IMR-90 (cell line): Measurements from ENCODE around the gene NDUFB10. TPM values are rescaled to one million over a fixed set of nuclear protein-coding genes. Genes with fewer than 3 reads are reported as not detected.

Experiments
- ATAC-seq: fragments of 200-7000 bp; cut with Tn5 transposase; 2 replicates; pipeline ENCODE4 v1.9.1; 2020; ENCODE audit warnings: low read depth, mild to moderate bottlenecking, moderate library complexity
- BruUV-seq: library from RNA; stranded (reverse); fragments of 400-500 nt; replicated peaks from 2 replicates; lab custom pipeline; 2021; lab: Mats Ljungman, UMichigan
- CTCF ChIA-PET: fragments of 300-600 bp; formaldehyde crosslinking; extraction: SDS; loops from one replicate; lab custom pipeline; 2021; ENCODE audit warnings: antibody characterized with exemption; lab: Yijun Ruan, JAX
- POLR2A ChIA-PET: fragments of 300-600 bp; sonication (Branson Sonifier 250); formaldehyde crosslinking; loops from one replicate; lab custom pipeline; 2022; ENCODE audit warnings: antibody characterized with exemption; ENCODE audit not compliant: unreplicated experiment; lab: Charles Lee
- DNase-seq: peaks from one replicate; pipeline ENCODE4 v3.0.0; 2013
- H2AFZ ChIP-seq: replicated peaks from 2 replicates; pipeline ENCODE3; 2013; ENCODE audit warnings: low read length, mild to moderate bottlenecking; ENCODE audit not compliant: poor library complexity
- H2AK5ac ChIP-seq: 2 replicates; pipeline ENCODE4 v1.6.1; 2013; ENCODE audit warnings: low read depth, low read length, inconsistent platforms
- H2AK9ac ChIP-seq: replicated peaks from 2 replicates; pipeline ENCODE3; 2013; ENCODE audit warnings: mild to moderate bottlenecking, low read depth, low read length, moderate library complexity; ENCODE audit not compliant: poor library complexity
- H2BK120ac ChIP-seq: 2 replicates; pipeline ENCODE4 v1.6.1; 2013; ENCODE audit warnings: low read depth, low read length, inconsistent platforms
- H2BK15ac ChIP-seq: 3 replicates; pipeline ENCODE4 v1.6.1; 2013; ENCODE audit warnings: low read depth, low read length, inconsistent platforms
- H2BK20ac ChIP-seq: 2 replicates; pipeline ENCODE4 v1.6.1; 2013; ENCODE audit warnings: low read depth, mild to moderate bottlenecking, inconsistent platforms, low read length, moderate library complexity
- H2BK5ac ChIP-seq: 2 replicates; pipeline ENCODE4 v1.6.1; 2013; ENCODE audit warnings: mild to moderate bottlenecking, low read depth, low read length, inconsistent platforms; ENCODE audit not compliant: poor library complexity, severe bottlenecking
- H3K14ac ChIP-seq: replicated peaks from 2 replicates; pipeline ENCODE4 v1.6.1; 2013; ENCODE audit warnings: low read depth, low read length, inconsistent platforms
- H3K18ac ChIP-seq: 2 replicates; pipeline ENCODE4 v1.6.1; 2013; ENCODE audit warnings: low read depth, low read length, control low read depth
- H3K23ac ChIP-seq: 2 replicates; pipeline ENCODE4 v1.6.1; 2013; ENCODE audit warnings: low read depth, low read length, inconsistent platforms
- H3K27ac ChIP-seq: 2 replicates; pipeline ENCODE4 v1.5.1; 2013; ENCODE audit warnings: mild to moderate bottlenecking, control low read depth, low read length; ENCODE audit not compliant: insufficient read depth
- H3K27me3 ChIP-seq: 2 replicates; pipeline ENCODE4 v1.6.1; 2013; ENCODE audit warnings: low read length; ENCODE audit not compliant: control insufficient read depth, insufficient read depth
- H3K36me3 ChIP-seq: 2 replicates; pipeline ENCODE4 v1.6.1; 2013; ENCODE audit warnings: low read length, mixed read lengths; ENCODE audit not compliant: control insufficient read depth, insufficient read depth
- H3K4ac ChIP-seq: 2 replicates; pipeline ENCODE4 v1.6.1; 2013; ENCODE audit warnings: low read depth, low read length, inconsistent platforms
- H3K4me1 ChIP-seq: 2 replicates; pipeline ENCODE4 v1.6.1; 2013; ENCODE audit warnings: low read length, mixed read lengths; ENCODE audit not compliant: control insufficient read depth, insufficient read depth
- H3K4me2 ChIP-seq: 2 replicates; pipeline ENCODE4 v1.6.1; 2013; ENCODE audit warnings: low read depth, mild to moderate bottlenecking, control low read depth, low read length, moderate library complexity
- H3K4me3 ChIP-seq: 2 replicates; pipeline ENCODE4 v1.5.1; 2013; ENCODE audit warnings: low read depth, mild to moderate bottlenecking, control low read depth, low read length, moderate library complexity; ENCODE audit not compliant: insufficient read depth
- H3K56ac ChIP-seq: 2 replicates; pipeline ENCODE4 v1.6.1; 2013; ENCODE audit warnings: low read length, inconsistent platforms; ENCODE audit not compliant: insufficient read depth; ENCODE audit errors: extremely low read depth
- H3K79me1 ChIP-seq, 2 experiments: 2 replicates each; pipeline ENCODE4 v1.6.1; 2013; ENCODE audit warnings: low read length in 2 of 2, inconsistent platforms in 1 of 2, low read depth in 1 of 2
- H3K9ac ChIP-seq: 2 replicates; pipeline ENCODE4 v1.6.1; 2013; ENCODE audit warnings: low read depth, low read length, control low read depth
- H3K9me1 ChIP-seq: 2 replicates; pipeline ENCODE4 v1.6.1; 2013; ENCODE audit warnings: low read length, inconsistent platforms; ENCODE audit not compliant: insufficient read depth
- H3K9me3 ChIP-seq: 2 replicates; pipeline ENCODE4 v1.6.1; 2013; ENCODE audit warnings: low read length; ENCODE audit not compliant: control insufficient read depth, insufficient read depth
- H4K20me1 ChIP-seq: 2 replicates; pipeline ENCODE4 v1.6.1; 2013; ENCODE audit warnings: low read length, inconsistent platforms; ENCODE audit not compliant: insufficient read depth
- H4K5ac ChIP-seq: 2 replicates; pipeline ENCODE4 v1.6.1; 2013; ENCODE audit warnings: mild to moderate bottlenecking, low read depth, low read length, control low read depth
- H4K8ac ChIP-seq, 2 experiments: 2 replicates each; pipeline ENCODE4 v1.6.1; 2013; ENCODE audit warnings: low read depth in 2 of 2, low read length in 2 of 2, control low read depth in 1 of 2, inconsistent platforms in 1 of 2
- H4K91ac ChIP-seq: 2 replicates; pipeline ENCODE4 v1.6.1; 2013; ENCODE audit warnings: low read depth, low read length, inconsistent platforms; ENCODE audit not compliant: insufficient read depth
- CEBPB ChIP-seq: IDR thresholded peaks from 2 replicates; pipeline ENCODE4 v1.6.1; 2012; ENCODE audit warnings: low read depth, low read length, improper control_type of control experiment
- CTCF ChIP-seq: conservative IDR thresholded peaks from 2 replicates; pipeline ENCODE4 v1.5.1; 2012; ENCODE audit warnings: mild to moderate bottlenecking, low read depth, low read length, improper control_type of control experiment
- MAFK ChIP-seq: IDR thresholded peaks from 2 replicates; pipeline ENCODE4 v1.6.1; 2012; ENCODE audit warnings: low read depth, low read length, improper control_type of control experiment
- MAZ ChIP-seq: IDR thresholded peaks from 2 replicates; pipeline ENCODE4 v1.6.1; 2012; ENCODE audit warnings: low read depth, mild to moderate bottlenecking, low read length, improper control_type of control experiment, moderate library complexity, borderline replicate concordance
- MXI1 ChIP-seq: IDR thresholded peaks from 2 replicates; pipeline ENCODE4 v1.6.1; 2012; ENCODE audit warnings: low read depth, mild to moderate bottlenecking, low read length, moderate library complexity, borderline replicate concordance
- NFE2L2 ChIP-seq: fragments of 150-350 bp; IDR thresholded peaks from 2 replicates; pipeline ENCODE4 v1.6.1; 2016; ENCODE audit warnings: low read depth, mild to moderate bottlenecking, low read length
- RAD21 ChIP-seq: IDR thresholded peaks from 2 replicates; pipeline ENCODE4 v1.6.1; 2012; ENCODE audit warnings: low read length, improper control_type of control experiment
- SMC3 ChIP-seq: fragments of 150-350 bp; IDR thresholded peaks from 2 replicates; pipeline ENCODE4 v1.6.1; 2016; ENCODE audit warnings: low read depth, mild to moderate bottlenecking, antibody characterized with exemption, low read length, moderate library complexity
- USF2 ChIP-seq: fragments of 150-350 bp; IDR thresholded peaks from 2 replicates; pipeline ENCODE4 v1.6.1; 2017; ENCODE audit warnings: mild to moderate bottlenecking, antibody characterized with exemption, low read length, low read depth
- WGBS, 2 experiments: methylation state at CpG; one replicate each; pipeline versions ENCODE4 v1.1.5 to v1.1.7; 2013; ENCODE audit warnings: missing lambda C conversion rate in 2 of 2; ENCODE audit not compliant: insufficient read length in 1 of 2; ENCODE audit errors: extremely low coverage in 2 of 2; 5-methylcytosine and 5-hydroxymethylcytosine counted together
- dilution Hi-C: fragments of 300-500 bp; cut with HindIII; formaldehyde crosslinking; loops from one replicate; pipeline ENCODE4 v1.14.3; 2018; ENCODE audit warnings: low sequenced_read_pairs; ENCODE audit not compliant: unreplicated experiment
- in situ Hi-C: fragments of 300-500 bp; cut with MboI; formaldehyde crosslinking; loops from 3 replicates; pipeline ENCODE4 v1.14.3; 2019; ENCODE audit warnings: low sequenced_read_pairs, inconsistent platforms, mixed read lengths
- intact Hi-C: fragments of 100-400 bp; cut with micrococcal nuclease; formaldehyde crosslinking; loops from 2 replicates; pipeline ENCODE4 v1.10.0; 2022
- polyA plus RNA-seq, 3 experiments: library from polyadenylated mRNA; depleted of rRNA; stranded (reverse); fragments of >200 nt; gene quantifications; 2 replicates each; pipeline ENCODE4 v1.2.3, GENCODE V29; 2012; ENCODE audit warnings: low replicate concordance in 1 of 3
- total RNA-seq: library from RNA; depleted of rRNA; stranded (reverse); fragments of >200 nt; gene quantifications from 2 replicates; pipeline ENCODE4 v1.2.3, GENCODE V29; 2012

NDUFB10 gene
- total and polyA plus RNA-seq, 2 of the 4 experiments (the other 2 are of a cell fraction): 189 to 220 TPM

GRCh38 chr16:2003827-2004641 is 44.7 kb downstream of the NDUFB10 start:
- CTCF ChIA-PET: interaction anchor here (0.5 to 1.7 kb wide), 6 partner anchors 10 to 136 kb away, joined by 3 to 8 read pairs (median 5); partner anchors contain the start of genes GFER and NOXO1
- dilution Hi-C loops: no loop called here
- no peak overlapping the region for H3K4me3 ChIP-seq

More at GRCh38 chr16:2003827-2004641, 44.7 kb downstream of the NDUFB10 start:
- WGBS, 2 experiments: 32% methylated on average over 23 of the region's 36 CpGs; no CpG with 5 or more reads in 1 of the 2 experiments
- Histone ChIP-seq H3K9me1 (peaks cover 8% of the 10 kb centered on the region; the same call in 1 of the 2 replicates), H3K27ac (0 out of 2 replicates have a peak overlapping the region, but pooled peaks have one; percentile 14), H4K8ac (no peak overlapping the region; a peak in 1 of 4 replicates), H3K79me1 (peaks cover 10 to 89% of the 10 kb centered on the region in 2 experiments; a peak in 3 of 4 replicates), H4K5ac (no peak overlapping the region), H2BK120ac (no peak overlapping the region), H2BK20ac (no peak overlapping the region), H2AFZ (peak overlapping the region; percentile 68), H2AK5ac (peak overlapping the region; percentile 33), H3K23ac (no peak overlapping the region), H4K91ac (no peak overlapping the region), H2AK9ac (peak overlapping the region; percentile 92), H2BK15ac (no peak overlapping the region), H3K36me3 (peaks cover 49% of the 10 kb centered on the region), H2BK5ac (no peak overlapping the region), H3K18ac (no peak overlapping the region), H3K9me3 (no peaks in the 10 kb centered on the region), H3K4me2 (no peak overlapping the region; the same call in 1 of the 2 replicates), H4K20me1 (peaks cover 77% of the 10 kb centered on the region), H3K27me3 (no peaks in the 10 kb centered on the region), H3K4ac (peak overlapping the region; percentile 36), H3K14ac (no peak overlapping the region), H3K9ac (no peak overlapping the region), H3K56ac (no peak overlapping the region), H3K4me1 (peaks cover 21% of the 10 kb centered on the region)
- no TSS peak for BruUV-seq
- peak; percentile 96 for ATAC-seq
- TF ChIP-seq RAD21 (peak; percentile 61), MAZ (peak; percentile 61; the same call in 1 of the 2 replicates), SMC3 (peak; percentile 80), MAFK (no peak), MXI1 (peak; percentile 71), CEBPB (no peak), USF2 (peak; percentile 4; the same call in 1 of the 2 replicates), CTCF (peak; percentile 98), NFE2L2 (no peak)
- DNase-seq: peak; percentile 81
- in situ Hi-C loops (no loop called here), intact Hi-C loops (loop anchor here (5.0 kb wide), 1 partner anchor 138 kb away; no protein-coding TSS in a partner anchor)
- POLR2A ChIA-PET: interaction anchor here (1.0 kb wide), 1 partner anchor 152 kb away, joined by 3 read pairs; the partner anchor contains the start of gene TRAF7
